GM12865 (cell line): ENCODE measurements around the gene TMEM205.
"Not testable (repeated sequence)": the region's sequence is repeated elsewhere in the genome, so short reads cannot be mapped to it uniquely, and the experiment has no call there.

Experiments
- DNase-seq: peaks from one replicate; pipeline ENCODE4 v3.0.0; 2010; ENCODE audit warnings: low read depth
- H3K4me3 ChIP-seq: 2 replicates; pipeline ENCODE4 v1.5.1; 2011; ENCODE audit warnings: mild to moderate bottlenecking, low read depth, low read length, control low read depth
- TF ChIP-seq, protein P1 (sequence below): IDR thresholded peaks from 2 replicates; pipeline ENCODE4 v1.5.1; 2011; ENCODE audit warnings: low read length, control low read depth, low read depth, inconsistent platforms; ENCODE audit not compliant: insufficient read depth; ENCODE audit errors: missing control alignments

The TMEM205 gene

DNA sequence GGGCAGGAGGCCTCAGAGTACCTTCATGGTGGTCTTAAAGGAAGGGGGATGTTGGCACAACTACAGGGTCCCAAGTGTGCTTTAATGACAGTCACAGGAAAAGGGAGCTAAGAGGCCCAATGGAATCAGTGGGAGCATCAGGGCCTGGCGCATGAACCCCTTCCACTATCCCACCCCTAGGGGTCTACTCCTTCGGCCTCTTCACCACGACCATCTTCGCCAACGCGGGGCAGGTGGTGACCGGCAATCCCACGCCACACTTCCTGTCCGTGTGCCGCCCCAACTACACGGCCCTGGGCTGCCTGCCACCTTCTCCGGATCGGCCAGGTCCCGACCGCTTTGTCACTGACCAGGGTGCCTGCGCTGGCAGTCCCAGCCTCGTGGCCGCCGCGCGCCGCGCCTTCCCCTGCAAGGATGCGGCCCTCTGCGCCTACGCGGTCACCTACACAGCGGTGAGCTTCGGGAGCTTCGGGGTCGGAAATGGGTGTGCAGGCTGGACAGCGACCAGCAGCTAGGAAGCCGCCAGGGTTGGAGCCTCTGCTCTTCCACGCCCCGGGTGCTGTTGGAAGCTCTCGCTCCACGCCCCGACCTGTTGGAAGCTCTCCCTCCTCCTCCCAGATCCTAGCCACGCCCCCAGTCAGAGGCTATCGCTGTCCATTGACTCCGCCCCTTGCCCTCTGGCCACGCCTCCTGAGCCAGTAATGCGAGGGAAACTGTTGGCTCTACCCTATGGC lies 15.1 kb upstream of the TMEM205 start:
- no peak overlapping the region for H3K4me3 ChIP-seq
- no peak for DNase-seq
- TF ChIP-seq, protein P1, sequence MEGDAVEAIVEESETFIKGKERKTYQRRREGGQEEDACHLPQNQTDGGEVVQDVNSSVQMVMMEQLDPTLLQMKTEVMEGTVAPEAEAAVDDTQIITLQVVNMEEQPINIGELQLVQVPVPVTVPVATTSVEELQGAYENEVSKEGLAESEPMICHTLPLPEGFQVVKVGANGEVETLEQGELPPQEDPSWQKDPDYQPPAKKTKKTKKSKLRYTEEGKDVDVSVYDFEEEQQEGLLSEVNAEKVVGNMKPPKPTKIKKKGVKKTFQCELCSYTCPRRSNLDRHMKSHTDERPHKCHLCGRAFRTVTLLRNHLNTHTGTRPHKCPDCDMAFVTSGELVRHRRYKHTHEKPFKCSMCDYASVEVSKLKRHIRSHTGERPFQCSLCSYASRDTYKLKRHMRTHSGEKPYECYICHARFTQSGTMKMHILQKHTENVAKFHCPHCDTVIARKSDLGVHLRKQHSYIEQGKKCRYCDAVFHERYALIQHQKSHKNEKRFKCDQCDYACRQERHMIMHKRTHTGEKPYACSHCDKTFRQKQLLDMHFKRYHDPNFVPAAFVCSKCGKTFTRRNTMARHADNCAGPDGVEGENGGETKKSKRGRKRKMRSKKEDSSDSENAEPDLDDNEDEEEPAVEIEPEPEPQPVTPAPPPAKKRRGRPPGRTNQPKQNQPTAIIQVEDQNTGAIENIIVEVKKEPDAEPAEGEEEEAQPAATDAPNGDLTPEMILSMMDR, result no peak

DNA sequence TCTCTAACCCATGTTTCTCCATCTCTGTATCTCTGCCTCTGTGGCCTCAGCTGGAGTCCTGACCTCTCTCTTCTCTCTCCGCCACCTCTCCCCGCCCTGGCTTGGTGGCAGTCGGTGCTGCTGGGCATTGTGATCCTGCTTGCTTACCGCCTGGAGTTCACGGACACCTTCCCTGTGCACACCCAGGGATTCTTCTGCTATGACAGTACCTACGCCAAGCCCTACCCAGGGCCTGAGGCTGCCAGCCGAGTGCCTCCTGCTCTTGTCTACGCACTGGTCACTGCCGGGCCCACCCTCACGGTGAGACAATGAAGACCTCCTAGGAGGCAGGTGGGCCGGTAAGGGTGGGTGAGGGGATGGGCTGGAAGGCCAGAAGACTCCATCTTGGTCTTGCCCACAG lies 13.4 kb upstream of the TMEM205 start:
- TF ChIP-seq, protein P1, result no peak
- DNase-seq, result no peak
- H3K4me3 ChIP-seq, result no peak overlapping the region

DNA sequence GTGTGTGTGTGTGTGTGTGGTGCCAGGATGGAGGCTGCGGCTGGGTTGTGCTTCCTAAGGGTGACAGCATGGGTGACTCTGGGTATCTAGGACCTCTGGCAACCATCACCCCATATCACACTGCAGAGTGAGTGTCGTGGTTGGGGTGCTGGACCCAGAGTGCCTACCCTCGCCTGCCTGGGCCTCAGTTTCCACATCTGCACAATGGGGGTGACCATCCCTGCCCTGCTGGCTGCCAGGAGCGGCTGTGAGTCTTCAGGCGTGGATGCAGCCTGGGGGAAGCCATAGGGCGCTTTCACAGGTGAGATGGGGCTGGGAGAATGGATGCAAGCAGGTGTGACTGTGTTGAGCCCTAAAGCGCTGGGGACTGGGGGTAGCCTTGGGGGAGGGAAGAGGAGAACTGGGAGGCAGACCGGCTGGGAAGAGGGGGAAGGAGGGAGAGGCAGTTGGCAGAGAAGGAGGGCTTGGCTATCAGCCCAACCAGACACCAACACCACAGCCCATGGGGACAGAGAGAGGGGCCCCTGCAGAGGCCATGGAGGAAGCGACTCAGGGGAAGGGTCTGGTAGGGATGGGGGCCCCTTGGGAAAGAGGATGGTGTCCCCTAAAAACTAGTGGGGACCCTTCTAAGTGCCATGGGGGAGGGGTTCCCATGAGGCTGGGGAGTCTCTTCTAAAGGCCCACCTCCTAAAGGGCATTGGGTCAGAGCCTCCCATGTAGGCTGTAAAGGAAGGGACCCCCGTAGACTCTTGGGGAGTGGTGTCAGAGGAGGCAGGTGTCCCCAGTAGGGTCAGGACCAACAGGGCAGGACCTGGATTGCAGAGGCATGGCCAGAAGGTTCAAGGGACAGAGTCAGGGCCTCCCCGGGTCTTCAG lies 10.8 kb upstream of the TMEM205 start:
- no peak overlapping the region for H3K4me3 ChIP-seq
- TF ChIP-seq, protein P1, result no peak
- no peak for DNase-seq

DNA sequence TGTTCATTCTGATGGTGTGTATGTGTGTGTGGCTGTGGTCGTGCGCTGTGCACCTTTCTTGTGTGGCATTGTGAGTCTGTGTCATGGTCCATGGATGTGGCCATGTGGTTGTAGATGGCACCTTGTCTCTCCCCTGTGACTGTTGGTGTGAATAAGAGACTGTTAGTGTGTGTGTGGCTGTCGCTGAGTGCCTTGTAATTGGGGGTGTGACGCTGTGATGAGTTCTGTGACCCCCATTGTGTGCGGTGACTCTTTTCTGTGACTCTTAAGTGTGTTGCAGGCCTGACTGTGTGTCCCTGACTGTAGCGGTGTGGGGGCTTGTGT lies 10.0 kb upstream of the TMEM205 start:
- no peak overlapping the region for H3K4me3 ChIP-seq

DNA sequence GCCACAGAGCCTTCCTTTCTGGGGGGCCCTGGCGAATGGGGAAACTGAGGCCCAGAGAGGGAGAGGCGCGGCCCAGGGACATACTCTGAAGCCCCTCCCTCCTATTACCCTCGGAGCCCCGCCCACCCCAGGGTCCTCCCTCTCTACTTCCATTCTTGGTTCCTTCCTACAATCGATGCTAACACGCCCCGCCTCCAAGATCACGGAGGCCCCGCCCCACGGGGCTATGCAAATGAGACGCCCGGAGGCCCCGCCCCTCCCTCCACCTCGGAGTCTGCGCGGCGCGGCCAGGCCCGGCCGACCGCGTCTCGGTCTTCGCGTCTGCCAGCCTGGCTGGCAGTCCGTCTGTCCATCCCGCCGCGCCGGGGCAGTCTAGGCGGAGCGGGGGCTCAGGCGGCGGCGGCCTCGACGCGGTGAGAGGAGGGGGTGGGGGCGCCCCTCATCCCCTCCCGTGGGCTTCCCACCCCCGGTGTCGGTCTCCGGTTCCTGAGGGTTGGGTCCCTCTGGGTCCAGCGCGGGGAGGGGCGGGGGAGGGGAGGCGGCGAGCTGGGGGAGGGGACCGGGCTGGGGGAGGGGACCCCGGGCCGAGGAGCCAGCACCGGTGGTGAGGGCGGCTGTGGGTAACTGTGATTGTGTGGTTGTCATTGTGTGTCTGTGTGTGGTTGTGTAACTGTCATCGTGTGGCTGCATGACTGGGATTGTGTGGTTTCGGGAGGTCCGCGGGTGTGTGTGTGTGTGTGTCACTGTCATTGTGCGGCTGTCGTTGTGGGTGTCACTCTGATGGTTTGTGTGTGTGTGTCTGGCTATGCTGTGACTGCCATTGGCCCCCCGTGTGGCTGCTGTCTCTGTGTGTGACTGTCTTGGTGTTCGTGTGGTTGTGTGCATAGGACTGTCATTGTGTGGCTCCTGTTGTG lies 9.3 kb upstream of the TMEM205 start, which contains the start of gene PLPPR2:
TSS of gene PLPPR2 (plus strand) at position 273 of the 914 bp plus-strand sequence. CDS start 2,242 bp downstream, outside the sequence.
- DNase-seq, result peak; percentile 87
- no peak within 1 kb of the TSS; the same call in 1 of the 2 replicates for H3K4me3 ChIP-seq
- TF ChIP-seq, protein P1, result no peak

More for the DNA sequence above, 10.0 kb upstream of the TMEM205 start:
- no peak for DNase-seq
- TF ChIP-seq, protein P1, result no peak

DNA sequence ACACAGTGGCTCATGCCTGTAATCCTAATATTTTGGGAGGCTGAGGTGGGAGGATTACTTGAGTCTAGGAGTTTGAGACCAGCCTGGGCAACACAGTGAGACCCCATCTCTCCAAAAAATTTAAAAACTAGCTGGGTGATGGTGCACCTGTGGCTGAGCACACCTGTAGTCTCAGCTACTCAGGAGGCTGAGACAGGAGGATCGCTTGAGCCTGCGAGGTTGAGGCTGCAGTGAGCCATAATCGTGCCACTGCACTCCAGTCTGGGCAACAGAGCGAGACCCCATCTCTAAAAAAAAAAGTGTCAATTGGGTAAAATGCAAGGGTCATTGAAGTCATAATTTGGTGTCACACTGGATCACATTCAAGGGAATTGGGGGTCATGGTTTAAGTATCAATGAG lies 8.0 kb upstream of the TMEM205 start:
- DNase-seq, H3K4me3 ChIP-seq: not testable (repeated sequence)
